ENCODE results near the gene CCDC121. TPM values are rescaled to one million over a fixed set of nuclear protein-coding genes. Genes with fewer than 3 reads are reported as not detected.

Gene CCDC121, protein sequence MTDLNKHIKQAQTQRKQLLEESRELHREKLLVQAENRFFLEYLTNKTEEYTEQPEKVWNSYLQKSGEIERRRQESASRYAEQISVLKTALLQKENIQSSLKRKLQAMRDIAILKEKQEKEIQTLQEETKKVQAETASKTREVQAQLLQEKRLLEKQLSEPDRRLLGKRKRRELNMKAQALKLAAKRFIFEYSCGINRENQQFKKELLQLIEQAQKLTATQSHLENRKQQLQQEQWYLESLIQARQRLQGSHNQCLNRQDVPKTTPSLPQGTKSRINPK
- 1 to 10 TPM; 1.1 to 1.4 TPM for total RNA-seq

DNA sequence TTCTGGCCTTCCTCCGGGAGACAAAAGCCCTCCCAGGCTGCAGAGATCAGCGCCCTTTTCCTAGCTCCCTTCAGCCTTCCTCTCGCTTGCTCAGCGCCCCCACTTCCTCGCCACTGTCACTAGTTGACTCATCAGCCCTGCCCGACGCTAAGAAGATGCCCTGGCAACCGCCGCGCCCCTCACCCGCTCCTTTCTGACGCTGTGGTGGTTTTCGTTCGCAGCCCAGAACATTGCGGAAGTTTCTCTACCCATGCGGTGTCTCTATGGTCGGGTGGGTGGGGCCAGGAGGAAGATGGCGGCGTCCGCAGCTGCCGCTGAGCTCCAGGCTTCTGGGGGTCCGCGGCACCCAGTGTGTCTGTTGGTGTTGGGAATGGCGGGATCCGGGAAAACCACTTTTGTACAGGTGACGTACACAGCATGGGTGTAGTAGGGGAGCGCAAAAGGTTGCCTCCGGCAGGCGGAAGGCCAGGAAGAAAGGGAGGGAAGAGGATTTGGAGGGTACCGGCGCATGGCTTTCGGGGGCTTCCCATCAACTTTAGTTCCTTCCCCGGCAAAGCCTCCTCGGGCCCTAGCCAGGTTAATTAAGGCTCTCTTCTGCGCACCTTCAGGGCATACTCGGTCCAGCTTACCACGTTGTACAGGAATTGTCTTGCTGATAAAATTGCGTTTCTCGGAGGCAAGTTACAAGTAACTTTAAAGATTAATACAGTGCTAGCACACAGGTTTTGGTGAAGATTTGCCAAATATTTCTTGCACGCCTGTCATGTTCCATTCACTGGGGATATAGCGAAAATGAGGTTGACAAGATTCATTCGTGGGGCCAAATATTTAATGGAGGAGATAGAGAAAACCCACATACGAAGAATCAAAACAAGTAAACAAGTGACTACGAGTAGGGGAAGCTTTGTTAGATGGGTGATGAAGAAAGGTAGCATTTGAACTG, at the start of gene CCDC121, which contains the start of gene GPN1:
Gene CCDC121, minus strand, starts transcription at position 246 of the 943 bp plus-strand sequence. CDS start 1,213 bp downstream, outside the sequence.
Gene GPN1, plus strand, starts transcription at position 284 of the 943 bp plus-strand sequence. Its CDS starts 9 bp downstream, at position 293.

DNA sequence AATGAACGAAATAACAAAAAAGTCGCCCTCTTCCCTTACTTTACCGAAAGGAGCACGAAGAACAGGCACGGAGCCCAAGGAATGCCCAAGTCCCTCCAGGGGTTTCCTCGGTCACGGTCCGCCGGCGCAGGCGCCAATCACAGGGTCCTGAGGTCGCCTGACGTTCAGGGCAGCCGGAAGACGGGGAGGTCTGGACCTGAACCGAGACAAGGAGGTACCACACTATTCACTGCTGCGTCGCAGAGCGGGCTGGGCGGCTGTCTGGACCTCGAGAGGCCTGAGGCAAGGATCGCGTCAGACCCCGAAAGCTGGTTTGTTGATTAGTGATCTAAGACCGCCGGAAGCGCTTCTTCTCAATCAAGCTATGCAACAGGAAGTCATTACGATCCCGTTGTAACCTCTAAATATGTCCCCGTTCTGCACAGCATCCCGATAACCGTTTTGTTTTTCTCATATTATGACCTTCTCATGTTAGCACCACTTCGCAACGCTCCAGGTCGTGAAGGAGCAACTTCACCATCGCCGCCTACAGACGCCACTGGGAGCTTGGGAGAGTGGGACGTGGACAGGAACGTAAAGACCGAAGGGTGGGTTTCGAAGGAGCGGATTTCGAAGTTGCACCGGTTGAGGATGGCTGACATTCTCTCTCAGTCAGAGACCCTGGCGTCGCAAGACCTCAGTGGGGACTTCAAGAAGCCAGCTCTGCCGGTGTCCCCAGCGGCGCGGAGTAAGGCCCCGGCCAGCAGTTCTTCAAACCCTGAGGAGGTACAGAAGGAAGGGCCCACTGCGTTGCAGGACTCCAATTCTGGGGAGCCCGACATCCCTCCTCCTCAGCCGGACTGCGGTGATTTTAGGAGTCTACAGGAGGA, 34.7 kb upstream of the CCDC121 start, which contains the start of the genes SLC4A1AP and SUPT7L:
Gene SLC4A1AP, plus strand, starts transcription at position 605 of the 869 bp plus-strand sequence. Its CDS starts 26 bp downstream, at position 631.
Gene SUPT7L, minus strand, starts transcription at position 330 of the 869 bp plus-strand sequence. CDS start 1,422 bp downstream, outside the sequence.

DNA sequence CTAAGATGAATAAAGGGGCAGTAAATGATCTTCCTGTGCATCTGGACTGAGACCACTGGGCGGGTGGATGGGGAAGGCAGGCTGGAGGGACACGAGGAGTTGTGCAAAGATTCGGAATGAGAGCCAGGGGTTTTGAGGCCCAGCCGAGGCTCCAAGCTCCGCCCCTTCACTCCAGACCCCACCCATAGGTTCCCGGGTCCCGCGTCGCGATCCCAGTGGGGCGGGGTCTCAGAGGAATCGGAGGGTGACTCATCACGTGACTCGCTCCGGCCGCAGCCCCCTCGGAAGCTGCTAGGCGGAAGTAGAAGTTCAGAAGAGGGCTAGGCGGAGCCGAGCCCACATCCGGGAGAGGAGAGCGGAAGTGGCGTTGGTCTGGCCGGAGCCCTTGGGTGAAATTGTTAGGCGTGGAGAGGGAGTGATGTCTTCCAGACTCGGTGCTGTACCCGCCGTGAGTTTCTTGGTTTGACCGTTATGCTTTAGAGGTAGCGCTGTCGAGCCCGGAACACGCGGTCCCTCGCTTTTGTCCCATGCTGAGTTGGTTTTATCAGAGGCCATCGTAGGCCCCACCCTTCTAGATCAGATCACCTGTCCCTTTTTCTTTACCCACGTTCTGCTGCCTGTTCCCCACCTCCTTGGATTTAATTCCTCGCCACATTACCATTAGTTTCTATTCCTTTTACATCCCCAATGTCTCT, 46.0 kb downstream of the CCDC121 start, which contains the start of gene ZNF512:
Gene ZNF512, plus strand, starts transcription at position 348 of the 695 bp plus-strand sequence. Its CDS starts 71 bp downstream, at position 419.

Other genes with a start within 250 kb of the CCDC121 start
- gene ZNF513, start 248.3 kb downstream of the CCDC121 start, total RNA-seq, result 10 to 100 TPM; 17.3 to 20.1 TPM
- gene PPM1G, start 219.4 kb downstream of the CCDC121 start, total RNA-seq, result 10 to 100 TPM; 98.2 to 98.3 TPM
- gene NRBP1, start 200.4 kb downstream of the CCDC121 start, total RNA-seq, result 10 to 100 TPM; 74.0 to 74.8 TPM
- 1 to 10 TPM; 7.1 to 7.4 TPM for gene KRTCAP3, start 186.6 kb downstream of the CCDC121 start, total RNA-seq
- 10 to 100 TPM; 10.4 to 11.1 TPM for gene IFT172, start 139.3 kb downstream of the CCDC121 start, total RNA-seq
- under 1 TPM in 1 of 2 experiments, not detected in 1; 0.22 TPM for gene FNDC4, start 133.8 kb downstream of the CCDC121 start, total RNA-seq
- gene GCKR, start 132.2 kb downstream of the CCDC121 start, total RNA-seq, result not detected
- gene ZNF512, start 46.0 kb downstream of the CCDC121 start, total RNA-seq, result 10 to 100 TPM; 40.6 to 40.8 TPM
- 10 to 100 TPM; 34.2 to 36.4 TPM for gene GPN1, start within 50 bp of the CCDC121 start, total RNA-seq
- 10 to 100 TPM; 35.3 to 36.0 TPM for gene SUPT7L, start 34.6 kb upstream of the CCDC121 start, total RNA-seq
- 10 to 100 TPM; 22.6 to 23.3 TPM for gene SLC4A1AP, start 34.9 kb upstream of the CCDC121 start, total RNA-seq
- 10 to 100 TPM; 53.3 to 55.4 TPM for gene MRPL33, start 142.7 kb upstream of the CCDC121 start, total RNA-seq

All from activated naive CD4-positive, alpha-beta T cell treated with anti-CD3 and anti-CD28 coated beads, Interleukin-2, amount 10 ng/mL, durations not matched to agents 5 hours and 36 hours (primary cell).